K562 (cell line): ENCODE results near the gene CELA3B. TPM values are rescaled to one million over a fixed set of nuclear protein-coding genes. Genes with fewer than 3 reads are reported as not detected.

ENCODE experiments used
- ATF1 ChIP-seq, 2 experiments: fragments of 450-650 bp in 1 of 2; IDR thresholded peaks; 2 replicates each; pipeline ENCODE4 v1.6.1; 2016; ENCODE audit warnings: missing compliant biosample characterization in 1 of 2, missing genetic modification characterization in 1 of 2
- BRD9 ChIP-seq: fragments of 450-650 bp; IDR thresholded peaks from 2 replicates; pipeline ENCODE4 v1.6.1; 2018; ENCODE audit warnings: low read depth; ENCODE audit not compliant: partially characterized antibody
- CBFA2T3 ChIP-seq: fragments of 450-650 bp; IDR thresholded peaks from 2 replicates; pipeline ENCODE4 v1.6.1; 2017
- EHMT2 ChIP-seq: fragments of 450-650 bp; IDR thresholded peaks from 2 replicates; pipeline ENCODE4 v1.6.1; 2018; ENCODE audit warnings: antibody characterized with exemption
- MCM3 ChIP-seq: fragments of 450-650 bp; IDR thresholded peaks from 2 replicates; pipeline ENCODE4 v1.6.1; 2016
- NFYB ChIP-seq: IDR thresholded peaks from 2 replicates; pipeline ENCODE4 v1.6.1; 2011; ENCODE audit warnings: mild to moderate bottlenecking, moderate library complexity; ENCODE audit not compliant: insufficient read length; ENCODE audit errors: extremely low read depth
- POU5F1 ChIP-seq: fragments of 150-350 bp; IDR thresholded peaks from 2 replicates; pipeline ENCODE4 v1.6.1; 2014; ENCODE audit warnings: borderline replicate concordance, low read length, low read depth, mild to moderate bottlenecking; ENCODE audit not compliant: partially characterized antibody
- SMAD4 ChIP-seq: fragments of 250-450 bp; sonication (Bioruptor Pico); conservative IDR thresholded peaks from 2 replicates; pipeline ENCODE4 v1.8.0; 2021; ENCODE audit warnings: inconsistent platforms, mild to moderate bottlenecking, moderate library complexity
- SREBF1 ChIP-seq: fragments of 150-350 bp; IDR thresholded peaks from 2 replicates; pipeline ENCODE4 v1.6.1; 2014; ENCODE audit warnings: antibody characterized with exemption, low read depth, low read length, borderline replicate concordance
- TAF7 ChIP-seq: fragments of 450-650 bp; IDR thresholded peaks from 2 replicates; pipeline ENCODE4 v1.6.1; 2016; ENCODE audit warnings: missing genetic modification characterization, missing compliant biosample characterization
- TARDBP ChIP-seq: fragments of 450-650 bp; IDR thresholded peaks from 2 replicates; pipeline ENCODE4 v1.6.1; 2016
- TEAD2 ChIP-seq: fragments of 450-650 bp; IDR thresholded peaks from 2 replicates; pipeline ENCODE4 v1.6.1; 2016; ENCODE audit warnings: missing genetic modification characterization, control low read depth, missing compliant biosample characterization
- ZFX ChIP-seq: sonication (generic); formaldehyde crosslinking; IDR thresholded peaks from 2 replicates; pipeline ENCODE4 v1.8.0; 2022; ENCODE audit warnings: mild to moderate bottlenecking, missing genetic modification reagents, moderate library complexity
- ZNF696 ChIP-seq: fragments of 250-450 bp; sonication (Bioruptor Pico); conservative IDR thresholded peaks from 2 replicates; pipeline ENCODE4 v1.4.0; 2020; ENCODE audit warnings: mild to moderate bottlenecking, moderate library complexity
- polyA plus RNA-seq, 8 experiments: library from polyadenylated mRNA; depleted of rRNA in 4 of 8; stranded (reverse) in 5 of 8; unstranded in 3 of 8; fragments of >200 nt; fragmentation: Nextera tagmentation in 2 of 8; fragmentation: Illumina TruSeq in 1 of 8; extraction: Ambion mirVana in 2 of 8; extraction: Trizol in 1 of 8; gene quantifications; 2 replicates each; pipeline versions ENCODE4 v1.2.1 to v1.2.3, GENCODE V29; 2011 to 2014; ENCODE audit warnings: inconsistent platforms in 1 of 8, missing spikeins in 1 of 8
- total RNA-seq, 7 experiments: library from RNA; depleted of rRNA in 6 of 7; stranded (reverse); fragments of >200 nt in 6 of 7; fragmentation: Illumina TruSeq in 2 of 7; extraction: Trizol in 2 of 7; gene quantifications; 2 replicates each; pipeline versions ENCODE4 v1.2.1 to v1.2.3, GENCODE V29; 2011 to 2021; ENCODE audit warnings: low replicate concordance in 1 of 7
- TF ChIP-seq, protein P1 (sequence below): fragments of 450-650 bp; IDR thresholded peaks from 2 replicates; pipeline ENCODE4 v1.6.1; 2016; ENCODE audit warnings: low read depth
- TF ChIP-seq, protein P2 (sequence below): sonication (generic); formaldehyde crosslinking; IDR thresholded peaks from 2 replicates; pipeline ENCODE4 v1.8.1; 2022; ENCODE audit warnings: missing genetic modification reagents
- TF ChIP-seq, protein P3 (sequence below): sonication (generic); formaldehyde crosslinking; IDR thresholded peaks from 2 replicates; pipeline ENCODE4 v1.8.0; 2022; ENCODE audit warnings: missing genetic modification reagents, mild to moderate bottlenecking, borderline replicate concordance

CELA3B gene
- total and polyA plus RNA-seq, 9 of the 15 experiments (the other 6 are each of a cell fraction or from before 2014, with no cell fraction given) = 3.1 TPM; not detected in 8

- TF ChIP-seq, protein P1, sequence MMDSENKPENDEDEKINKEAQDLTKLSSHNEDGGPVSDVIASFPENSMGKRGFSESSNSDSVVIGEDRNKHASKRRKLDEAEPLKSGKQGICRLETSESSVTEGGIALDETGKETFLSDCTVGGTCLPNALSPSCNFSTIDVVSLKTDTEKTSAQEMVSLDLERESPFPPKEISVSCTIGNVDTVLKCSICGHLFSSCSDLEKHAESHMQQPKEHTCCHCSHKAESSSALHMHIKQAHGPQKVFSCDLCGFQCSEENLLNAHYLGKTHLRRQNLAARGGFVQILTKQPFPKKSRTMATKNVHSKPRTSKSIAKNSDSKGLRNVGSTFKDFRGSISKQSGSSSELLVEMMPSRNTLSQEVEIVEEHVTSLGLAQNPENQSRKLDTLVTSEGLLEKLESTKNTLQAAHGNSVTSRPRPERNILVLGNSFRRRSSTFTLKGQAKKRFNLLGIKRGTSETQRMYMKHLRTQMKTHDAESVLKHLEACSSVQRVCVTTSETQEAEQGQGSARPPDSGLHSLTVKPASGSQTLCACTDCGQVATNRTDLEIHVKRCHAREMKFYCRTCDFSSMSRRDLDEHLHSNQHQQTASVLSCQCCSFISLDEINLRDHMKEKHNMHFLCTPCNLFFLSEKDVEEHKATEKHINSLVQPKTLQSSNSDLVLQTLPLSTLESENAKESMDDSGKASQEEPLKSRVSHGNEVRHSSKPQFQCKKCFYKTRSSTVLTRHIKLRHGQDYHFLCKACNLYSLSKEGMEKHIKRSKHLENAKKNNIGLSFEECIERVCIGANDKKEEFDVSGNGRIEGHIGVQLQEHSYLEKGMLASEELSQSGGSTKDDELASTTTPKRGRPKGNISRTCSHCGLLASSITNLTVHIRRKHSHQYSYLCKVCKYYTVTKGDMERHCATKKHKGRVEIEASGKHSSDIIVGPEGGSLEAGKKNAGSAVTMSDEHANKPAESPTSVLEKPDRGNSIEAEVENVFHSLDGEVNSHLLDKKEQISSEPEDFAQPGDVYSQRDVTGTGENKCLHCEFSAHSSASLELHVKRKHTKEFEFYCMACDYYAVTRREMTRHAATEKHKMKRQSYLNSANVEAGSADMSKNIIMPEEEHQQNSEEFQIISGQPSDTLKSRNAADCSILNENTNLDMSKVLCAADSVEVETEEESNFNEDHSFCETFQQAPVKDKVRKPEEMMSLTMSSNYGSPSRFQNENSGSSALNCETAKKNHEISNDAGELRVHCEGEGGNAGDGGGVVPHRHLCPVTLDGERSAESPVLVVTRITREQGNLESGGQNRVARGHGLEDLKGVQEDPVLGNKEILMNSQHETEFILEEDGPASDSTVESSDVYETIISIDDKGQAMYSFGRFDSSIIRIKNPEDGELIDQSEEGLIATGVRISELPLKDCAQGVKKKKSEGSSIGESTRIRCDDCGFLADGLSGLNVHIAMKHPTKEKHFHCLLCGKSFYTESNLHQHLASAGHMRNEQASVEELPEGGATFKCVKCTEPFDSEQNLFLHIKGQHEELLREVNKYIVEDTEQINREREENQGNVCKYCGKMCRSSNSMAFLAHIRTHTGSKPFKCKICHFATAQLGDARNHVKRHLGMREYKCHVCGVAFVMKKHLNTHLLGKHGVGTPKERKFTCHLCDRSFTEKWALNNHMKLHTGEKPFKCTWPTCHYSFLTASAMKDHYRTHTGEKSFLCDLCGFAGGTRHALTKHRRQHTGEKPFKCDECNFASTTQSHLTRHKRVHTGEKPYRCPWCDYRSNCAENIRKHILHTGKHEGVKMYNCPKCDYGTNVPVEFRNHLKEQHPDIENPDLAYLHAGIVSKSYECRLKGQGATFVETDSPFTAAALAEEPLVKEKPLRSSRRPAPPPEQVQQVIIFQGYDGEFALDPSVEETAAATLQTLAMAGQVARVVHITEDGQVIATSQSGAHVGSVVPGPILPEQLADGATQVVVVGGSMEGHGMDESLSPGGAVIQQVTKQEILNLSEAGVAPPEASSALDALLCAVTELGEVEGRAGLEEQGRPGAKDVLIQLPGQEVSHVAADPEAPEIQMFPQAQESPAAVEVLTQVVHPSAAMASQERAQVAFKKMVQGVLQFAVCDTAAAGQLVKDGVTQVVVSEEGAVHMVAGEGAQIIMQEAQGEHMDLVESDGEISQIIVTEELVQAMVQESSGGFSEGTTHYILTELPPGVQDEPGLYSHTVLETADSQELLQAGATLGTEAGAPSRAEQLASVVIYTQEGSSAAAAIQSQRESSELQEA = no peak
- TF ChIP-seq, protein P2, sequence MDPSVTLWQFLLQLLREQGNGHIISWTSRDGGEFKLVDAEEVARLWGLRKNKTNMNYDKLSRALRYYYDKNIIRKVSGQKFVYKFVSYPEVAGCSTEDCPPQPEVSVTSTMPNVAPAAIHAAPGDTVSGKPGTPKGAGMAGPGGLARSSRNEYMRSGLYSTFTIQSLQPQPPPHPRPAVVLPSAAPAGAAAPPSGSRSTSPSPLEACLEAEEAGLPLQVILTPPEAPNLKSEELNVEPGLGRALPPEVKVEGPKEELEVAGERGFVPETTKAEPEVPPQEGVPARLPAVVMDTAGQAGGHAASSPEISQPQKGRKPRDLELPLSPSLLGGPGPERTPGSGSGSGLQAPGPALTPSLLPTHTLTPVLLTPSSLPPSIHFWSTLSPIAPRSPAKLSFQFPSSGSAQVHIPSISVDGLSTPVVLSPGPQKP = no peak
- TF ChIP-seq MCM3 (no peak), EHMT2 (peak; percentile 53; the same call in 1 of the 2 replicates), ZNF696 (CRISPR knock-in tag) (no peak), SMAD4 (CRISPR knock-in tag) (peak; percentile 83), CBFA2T3 (peak; percentile 58), TAF7 (tag) (no peak), NFYB (no peak), POU5F1 (no peak), ATF1 (CRISPR knock-in tag; IDR thresholded peaks at IDR 0.05) (no peak), ATF1 (tag; IDR thresholded peaks at IDR 0.05) (peak; percentile 80), SREBF1 (no peak), TEAD2 (tag) (no peak), ZFX (CRISPR knock-in tag) (no peak), TARDBP (no peak), BRD9 (no peak)
- TF ChIP-seq, protein P3, sequence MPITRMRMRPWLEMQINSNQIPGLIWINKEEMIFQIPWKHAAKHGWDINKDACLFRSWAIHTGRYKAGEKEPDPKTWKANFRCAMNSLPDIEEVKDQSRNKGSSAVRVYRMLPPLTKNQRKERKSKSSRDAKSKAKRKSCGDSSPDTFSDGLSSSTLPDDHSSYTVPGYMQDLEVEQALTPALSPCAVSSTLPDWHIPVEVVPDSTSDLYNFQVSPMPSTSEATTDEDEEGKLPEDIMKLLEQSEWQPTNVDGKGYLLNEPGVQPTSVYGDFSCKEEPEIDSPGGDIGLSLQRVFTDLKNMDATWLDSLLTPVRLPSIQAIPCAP (CRISPR knock-in tag) = no peak
Measured at GRCh38 chr1:22018583-22019559, 42.0 kb downstream of the CELA3B start (continued).
